Activated T-helper 1 cell treated with anti-CD3 and anti-CD28 coated beads, Interleukin-12 subunit alpha, Interleukin-12 subunit beta, Interleukin-2, Interleukin-4 antibody, amounts not matched to agents 30 ng/mL and 10 ng/mL and 1 ng/mL, durations not matched to agents 14 hours and 24 hours and 36 hours (primary cell): ENCODE measurements around the gene CYBA. TPM values are rescaled to one million over a fixed set of nuclear protein-coding genes. Genes with fewer than 3 reads are reported as not detected.
A peak's percentile ranks its signal among the peaks of the same experiment; 100 is the strongest.

Experiments used
- DNase-seq: peaks from one replicate; pipeline ENCODE4 v3.0.0; 2021; ENCODE audit warnings: low spot score
- H3K27ac Mint-ChIP-seq: one replicate; pipeline ENCODE4 v1.8.0; 2021; ENCODE audit warnings: mild to moderate bottlenecking, mixed read lengths
- H3K27me3 Mint-ChIP-seq: one replicate; pipeline ENCODE4 v1.8.0; 2022; ENCODE audit warnings: mild to moderate bottlenecking, moderate library complexity, mixed read lengths; ENCODE audit not compliant: insufficient read depth
- H3K36me3 Mint-ChIP-seq: one replicate; pipeline ENCODE4 v1.8.0; 2021; ENCODE audit warnings: low read depth, mixed read lengths
- H3K4me1 Mint-ChIP-seq: one replicate; pipeline ENCODE4 v1.8.0; 2021; ENCODE audit warnings: low read depth, mixed read lengths
- H3K4me3 Mint-ChIP-seq: one replicate; pipeline ENCODE4 v1.8.0; 2021; ENCODE audit warnings: mild to moderate bottlenecking, moderate library complexity, mixed read lengths
- H3K9me3 Mint-ChIP-seq: one replicate; pipeline ENCODE4 v1.8.0; 2021; ENCODE audit warnings: mixed read lengths
- intact Hi-C: fragments of 100-400 bp; cut with micrococcal nuclease; formaldehyde crosslinking; loops from one replicate; pipeline ENCODE4 v1.15.1; 2024
- total RNA-seq: library from RNA; stranded (reverse); gene quantifications from 2 replicates; pipeline ENCODE4 v1.2.3, GENCODE V29; 2022

The CYBA gene
- total RNA-seq, 1 donor from 2014 or later: 218 TPM

DNA sequence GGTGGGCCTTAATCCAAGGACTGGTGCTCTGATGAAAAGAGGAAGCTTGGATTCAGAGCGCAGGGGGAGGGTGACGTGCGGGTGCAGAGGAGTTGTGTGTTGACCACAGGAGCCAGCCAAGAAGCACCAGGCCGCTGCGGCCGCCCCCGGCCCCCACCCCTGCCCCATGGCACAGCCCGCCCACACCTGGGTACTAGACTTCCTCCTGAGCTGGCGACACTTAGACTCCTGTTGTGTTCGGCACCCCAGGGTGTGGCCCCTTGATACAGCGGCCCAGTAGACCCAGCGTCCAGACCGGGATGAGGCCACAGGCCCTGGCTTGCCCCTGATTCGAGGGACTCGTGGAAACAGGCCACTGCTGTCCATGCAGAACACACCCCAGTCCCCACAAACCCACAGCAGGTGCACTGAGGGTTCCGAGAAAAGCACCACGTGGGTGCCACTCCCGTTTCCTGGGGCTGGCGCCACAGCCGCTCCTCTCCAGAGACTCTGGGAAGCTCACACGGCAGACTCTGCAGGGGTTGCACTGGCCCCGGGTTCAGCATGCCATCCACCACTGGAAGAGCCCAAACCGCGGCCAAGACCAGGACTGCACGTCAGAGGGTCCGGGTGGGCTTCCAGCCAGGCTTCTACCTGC lies 41.2 kb upstream of the CYBA start:
- Mint-ChIP-seq H3K4me1 (peaks cover 38% of the 10 kb centered on the region), H3K4me3 (peak overlapping the region; percentile 15), H3K36me3 (peaks cover 3% of the 10 kb centered on the region), H3K27ac (peak overlapping the region; percentile 80), H3K9me3 (no peaks in the 10 kb centered on the region), H3K27me3 (no peaks in the 10 kb centered on the region)
- peak; percentile 51 for DNase-seq
- intact Hi-C loops: no loop called here

DNA sequence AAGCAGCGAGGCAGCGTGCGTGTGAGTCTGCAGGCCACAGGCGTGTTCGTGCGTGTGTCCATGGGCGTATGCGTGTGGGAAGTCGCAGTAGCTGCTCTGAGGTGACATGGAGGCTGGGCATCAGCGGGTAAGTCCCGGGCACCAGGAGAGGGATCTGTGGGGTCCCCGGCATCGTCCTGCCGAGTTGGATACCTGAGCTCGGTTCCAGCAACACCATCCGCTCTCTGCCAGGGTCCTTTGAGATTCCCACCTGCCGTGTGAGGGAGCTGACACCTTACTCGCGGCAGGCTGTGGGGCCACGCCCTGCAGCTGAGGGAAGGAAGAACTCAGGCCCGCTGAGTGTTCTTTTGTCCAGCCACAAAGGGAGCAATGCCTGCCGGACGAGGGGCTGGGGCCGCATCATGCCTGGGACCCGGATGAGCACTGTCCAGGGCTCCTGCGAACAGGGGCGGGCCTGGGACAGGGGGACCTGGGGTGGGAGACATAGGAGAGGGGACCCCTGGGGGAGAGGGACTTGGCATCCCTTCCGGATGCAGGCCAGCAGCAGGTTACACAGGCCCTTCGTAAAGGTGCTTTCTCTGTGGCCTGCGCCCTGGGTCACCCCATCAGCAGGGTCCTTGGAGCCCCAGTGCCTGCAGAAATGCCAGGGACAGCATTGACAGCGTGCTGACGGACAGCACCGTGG lies 40.4 kb upstream of the CYBA start:
- no peak for DNase-seq
- Mint-ChIP-seq H3K4me1 (peaks cover 38% of the 10 kb centered on the region), H3K27me3 (no peaks in the 10 kb centered on the region), H3K36me3 (peaks cover 2% of the 10 kb centered on the region), H3K9me3 (no peaks in the 10 kb centered on the region), H3K4me3 (peak overlapping the region; percentile 46), H3K27ac (peak overlapping the region; percentile 72)
- intact Hi-C loops: no loop called here

DNA sequence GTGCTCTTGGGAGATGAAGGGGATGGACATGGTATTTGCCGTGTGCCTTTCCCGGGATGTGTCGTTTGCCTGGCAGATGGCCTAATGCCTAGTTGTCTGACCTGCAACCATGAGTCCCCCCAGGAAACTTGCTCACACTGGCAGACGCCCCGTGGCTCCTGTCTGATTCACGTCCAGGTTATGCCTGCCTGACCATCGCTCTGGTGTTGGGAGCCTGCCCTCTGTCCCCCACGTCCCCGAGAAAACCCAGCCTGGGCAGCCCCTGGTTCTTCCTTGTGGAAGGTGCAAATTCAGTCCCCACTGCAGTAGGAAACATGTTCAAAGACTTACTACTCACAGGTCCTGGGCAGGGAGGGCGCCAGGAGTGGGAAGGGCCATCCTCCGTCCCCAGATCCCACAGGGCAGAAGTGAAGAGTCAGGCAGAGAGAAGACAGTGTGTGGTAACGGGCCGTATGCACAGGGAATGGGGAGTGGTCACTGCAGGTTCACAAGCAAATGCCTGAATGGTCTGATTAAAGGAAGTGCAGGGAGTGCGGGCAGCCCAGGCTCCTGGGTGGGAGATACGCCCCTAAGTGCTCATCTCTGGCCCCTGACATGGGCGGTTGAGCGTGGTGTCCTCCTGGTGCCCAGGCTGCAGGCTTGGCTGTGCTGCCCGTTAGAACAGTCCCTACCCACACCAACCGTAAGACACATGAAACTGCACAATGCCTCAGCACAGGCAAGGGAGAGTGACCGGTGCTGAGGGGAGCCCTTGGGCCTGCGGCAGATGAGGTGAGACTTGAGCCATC lies 39.7 kb upstream of the CYBA start:
- intact Hi-C loops: no loop called here
- Mint-ChIP-seq H3K27me3 (no peaks in the 10 kb centered on the region), H3K27ac (peak overlapping the region; percentile 72), H3K36me3 (peaks cover 2% of the 10 kb centered on the region), H3K4me1 (peaks cover 38% of the 10 kb centered on the region), H3K4me3 (peak overlapping the region; percentile 46), H3K9me3 (no peaks in the 10 kb centered on the region)
- DNase-seq: no peak

DNA sequence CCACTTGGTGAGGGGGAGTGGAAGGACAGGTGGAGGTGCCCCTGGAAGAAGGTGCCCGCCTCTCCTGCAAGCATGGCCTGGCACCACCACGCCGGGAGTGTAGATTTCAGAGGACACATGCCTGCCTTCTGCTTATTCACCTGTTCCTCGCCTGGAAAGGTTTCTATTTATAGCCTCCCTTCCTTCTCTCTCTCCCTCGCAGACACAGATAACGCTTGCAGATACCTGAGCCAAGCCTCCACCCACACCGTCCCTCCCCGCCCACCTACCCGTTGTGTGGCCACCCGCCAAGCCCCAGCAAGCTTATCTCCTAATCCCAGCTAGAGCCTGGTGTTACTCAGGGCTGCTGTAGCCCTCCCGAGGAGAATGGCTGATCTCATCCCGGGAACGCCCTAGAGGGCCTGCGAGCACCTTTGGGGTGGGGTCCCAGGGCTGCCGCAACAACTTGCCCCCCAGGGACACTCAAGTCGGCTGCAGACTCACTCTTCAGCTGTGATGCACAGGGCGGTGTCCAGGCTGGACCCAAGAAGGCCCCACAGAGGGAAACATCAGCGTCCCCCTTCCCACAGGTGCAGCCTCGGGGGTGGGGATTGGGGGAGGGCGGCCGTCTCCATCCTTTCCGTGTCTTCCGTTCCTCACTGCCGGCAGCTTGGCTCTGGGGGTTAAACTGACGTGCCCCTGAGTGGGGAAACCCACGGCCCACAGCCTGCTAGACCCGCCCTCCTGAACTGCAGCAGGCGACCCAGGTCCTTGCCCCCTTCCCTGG lies 37.3 kb upstream of the CYBA start:
- Mint-ChIP-seq H3K4me1 (peaks cover 50% of the 10 kb centered on the region), H3K27me3 (peaks cover 3% of the 10 kb centered on the region), H3K9me3 (no peaks in the 10 kb centered on the region), H3K36me3 (peaks cover 1% of the 10 kb centered on the region), H3K4me3 (no peak overlapping the region), H3K27ac (no peak overlapping the region)
- intact Hi-C loops: no loop called here
- no peak for DNase-seq

DNA sequence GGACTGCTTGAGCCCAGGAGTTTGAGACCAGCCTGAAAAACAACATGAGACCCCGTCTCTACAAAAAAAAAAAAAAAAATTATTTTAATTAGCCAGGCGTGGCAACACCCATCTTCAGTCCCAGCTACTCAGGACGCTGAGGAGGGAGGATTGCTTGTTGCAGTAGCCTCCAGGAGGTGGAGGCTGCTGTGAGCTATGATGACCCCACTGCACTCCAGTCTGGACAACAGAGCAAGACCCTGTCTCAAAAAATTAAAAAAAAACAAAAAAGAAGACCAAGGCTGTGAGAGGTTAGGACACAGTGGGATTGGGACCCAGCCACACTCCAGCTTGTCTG lies 36.8 kb upstream of the CYBA start:
- intact Hi-C loops: no loop called here
- Mint-ChIP-seq H3K36me3 (peaks cover 1% of the 10 kb centered on the region), H3K9me3 (no peaks in the 10 kb centered on the region), H3K4me3 (no peak overlapping the region), H3K4me1 (peaks cover 46% of the 10 kb centered on the region), H3K27ac (no peak overlapping the region), H3K27me3 (peaks cover 3% of the 10 kb centered on the region)
- DNase-seq: no peak

DNA sequence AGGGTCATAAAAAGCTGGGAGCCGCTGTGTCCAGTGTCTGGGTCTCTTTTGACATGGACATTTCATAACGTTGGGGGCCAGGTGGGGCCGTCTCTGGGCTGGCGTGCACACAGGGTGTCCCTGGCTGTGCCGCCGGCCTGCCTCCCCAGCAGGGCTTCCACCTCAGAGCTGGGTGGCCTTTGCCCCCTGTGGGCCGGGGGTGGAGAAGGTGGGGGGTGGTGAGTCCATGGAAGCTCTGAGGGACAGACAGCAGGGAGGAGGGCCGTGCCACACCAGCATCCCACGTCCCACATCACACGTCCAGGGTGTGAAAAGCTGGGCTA lies 36.4 kb upstream of the CYBA start:
- intact Hi-C loops: no loop called here
- no peaks in the 10 kb centered on the region for H3K9me3 Mint-ChIP-seq
- no peak overlapping the region for H3K4me3 Mint-ChIP-seq
- DNase-seq: no peak
- peaks cover 3% of the 10 kb centered on the region for H3K27me3 Mint-ChIP-seq
- H3K4me1 Mint-ChIP-seq: peaks cover 46% of the 10 kb centered on the region
- no peak overlapping the region for H3K27ac Mint-ChIP-seq
- peaks cover 1% of the 10 kb centered on the region for H3K36me3 Mint-ChIP-seq

DNA sequence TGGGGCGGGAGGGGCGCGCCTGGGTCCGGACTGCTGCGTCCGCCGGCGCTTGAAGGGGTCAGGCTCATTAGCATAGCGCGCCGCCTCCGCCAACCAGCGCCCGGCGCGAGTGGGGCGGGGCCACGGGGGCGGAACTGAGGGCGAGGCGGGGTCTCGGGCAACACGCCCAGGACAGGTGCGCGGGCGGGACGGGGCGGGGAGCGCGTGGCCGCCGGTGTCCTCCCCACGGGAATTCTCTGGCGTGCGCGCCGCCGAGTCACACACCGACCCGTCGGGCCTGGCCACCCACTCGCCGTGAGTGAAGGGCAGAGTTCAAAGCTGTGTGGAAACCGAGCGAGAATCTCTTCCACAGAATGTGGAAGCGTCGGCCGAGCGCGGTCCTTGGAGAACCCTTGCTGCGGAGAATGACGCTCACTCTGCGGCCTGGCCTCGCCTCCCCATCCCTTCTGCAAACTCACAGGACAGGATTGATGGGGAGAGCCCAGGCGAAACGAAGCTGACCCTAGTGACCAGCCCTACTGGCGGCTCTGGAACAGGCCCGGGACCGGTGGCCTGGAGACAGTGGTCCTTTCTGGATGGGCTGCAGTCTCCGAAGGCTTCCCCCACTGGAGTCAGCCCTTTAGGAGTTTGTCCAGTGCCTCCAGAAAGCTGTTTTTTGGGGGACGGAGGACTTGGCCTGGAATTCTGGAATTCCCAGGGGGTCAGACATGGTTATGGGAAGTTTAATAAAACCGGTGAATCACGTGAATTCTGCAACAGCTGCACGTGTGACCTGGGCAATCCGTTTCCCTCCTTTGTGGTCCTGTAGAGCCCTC lies 35.8 kb upstream of the CYBA start, which contains the start of gene SNAI3:
Gene SNAI3, minus strand, starts transcription at position 69 of the 815 bp plus-strand sequence. CDS start 101 bp downstream, outside the sequence.
- H3K36me3 Mint-ChIP-seq: peaks cover 1% of the 10 kb centered on the region
- peak within 1 kb of the TSS; percentile 80 for H3K4me3 Mint-ChIP-seq
- peaks cover 3% of the 10 kb centered on the region for H3K27me3 Mint-ChIP-seq
- DNase-seq: peak; percentile 87
- intact Hi-C loops: loop anchor here (1.0 kb wide), 3 partner anchors 15 to 35 kb away; partner anchors contain the start of genes CYBA and MVD
- H3K27ac Mint-ChIP-seq: no peak within 1 kb of the TSS
- H3K9me3 Mint-ChIP-seq: no peaks in the 10 kb centered on the region
- H3K4me1 Mint-ChIP-seq: peaks cover 46% of the 10 kb centered on the region

DNA sequence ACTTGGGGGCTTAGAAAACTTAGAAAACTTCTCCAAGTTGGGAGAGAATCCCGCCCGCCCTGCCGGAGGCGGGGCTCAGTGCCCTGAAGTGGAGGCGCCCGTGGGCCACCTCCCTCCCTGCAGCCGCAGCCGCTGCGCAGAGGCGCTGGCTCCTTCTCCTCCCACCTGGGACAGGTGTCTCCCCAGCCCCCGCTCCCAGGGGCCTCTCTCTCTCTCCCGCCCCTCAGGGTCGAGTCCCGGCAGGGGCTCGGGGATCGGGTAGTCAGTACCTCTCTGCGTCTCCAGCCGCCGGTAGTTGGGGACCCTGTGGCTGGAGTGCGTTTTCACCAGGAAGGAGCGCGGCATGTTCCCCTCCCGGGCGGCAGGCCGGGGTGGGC lies 35.2 kb upstream of the CYBA start:
- peaks cover 1% of the 10 kb centered on the region for H3K36me3 Mint-ChIP-seq
- H3K9me3 Mint-ChIP-seq: no peaks in the 10 kb centered on the region
- DNase-seq: no peak
- H3K27me3 Mint-ChIP-seq: peaks cover 3% of the 10 kb centered on the region
- intact Hi-C loops: loop anchor here (1.0 kb wide), 3 partner anchors 15 to 35 kb away; partner anchors contain the start of genes CYBA and MVD
- H3K4me3 Mint-ChIP-seq: peak overlapping the region; percentile 80
- H3K27ac Mint-ChIP-seq: no peak overlapping the region
- H3K4me1 Mint-ChIP-seq: peaks cover 46% of the 10 kb centered on the region

DNA sequence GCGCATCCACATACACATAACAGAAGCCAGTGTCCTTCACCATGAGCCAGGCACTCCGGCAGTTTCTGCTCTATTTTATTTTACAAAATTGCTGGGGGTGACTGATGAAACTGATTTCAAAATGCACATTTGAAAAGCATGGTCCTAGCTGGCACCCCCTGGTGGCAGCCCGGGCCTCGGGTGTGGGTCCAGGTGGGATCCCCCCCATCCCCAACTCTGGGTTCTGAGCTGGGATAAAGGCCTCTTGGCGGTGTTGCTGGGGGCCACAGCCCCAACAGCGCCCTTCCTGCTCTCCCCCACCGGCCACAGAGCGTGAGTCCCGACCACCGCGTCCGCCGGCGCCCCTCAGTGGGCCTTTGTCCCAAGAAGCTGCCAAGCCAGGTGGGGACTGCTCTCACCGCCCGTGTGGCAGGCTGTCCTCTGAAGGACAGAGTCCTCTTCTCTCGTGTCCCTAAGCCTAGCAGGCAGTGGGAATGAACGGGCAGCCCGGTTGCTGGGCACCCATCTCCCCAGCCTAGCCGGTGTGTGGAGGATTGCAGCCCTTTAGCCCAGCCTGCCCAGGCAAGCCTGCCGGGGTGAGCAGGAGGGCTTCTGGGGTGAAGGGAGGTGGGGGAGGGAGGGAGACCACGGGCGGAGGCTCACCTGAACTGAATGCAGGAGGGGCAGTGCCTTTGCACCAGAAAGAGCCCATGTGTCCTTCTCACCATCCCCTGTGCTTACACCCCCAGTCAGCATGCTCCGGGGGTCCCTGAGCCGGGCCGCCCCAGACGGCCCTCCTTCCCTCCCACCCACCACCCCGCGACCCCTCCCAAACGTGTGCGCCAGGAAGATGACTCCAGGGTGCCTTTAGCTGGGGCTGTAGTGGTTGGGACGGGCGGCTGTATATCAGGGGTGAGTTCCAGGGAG lies 34.6 kb upstream of the CYBA start:
- no peak overlapping the region for H3K27ac Mint-ChIP-seq
- intact Hi-C loops: loop anchor here (1.0 kb wide), 3 partner anchors 16 to 34 kb away; partner anchors contain the start of genes CYBA and MVD

DNA sequence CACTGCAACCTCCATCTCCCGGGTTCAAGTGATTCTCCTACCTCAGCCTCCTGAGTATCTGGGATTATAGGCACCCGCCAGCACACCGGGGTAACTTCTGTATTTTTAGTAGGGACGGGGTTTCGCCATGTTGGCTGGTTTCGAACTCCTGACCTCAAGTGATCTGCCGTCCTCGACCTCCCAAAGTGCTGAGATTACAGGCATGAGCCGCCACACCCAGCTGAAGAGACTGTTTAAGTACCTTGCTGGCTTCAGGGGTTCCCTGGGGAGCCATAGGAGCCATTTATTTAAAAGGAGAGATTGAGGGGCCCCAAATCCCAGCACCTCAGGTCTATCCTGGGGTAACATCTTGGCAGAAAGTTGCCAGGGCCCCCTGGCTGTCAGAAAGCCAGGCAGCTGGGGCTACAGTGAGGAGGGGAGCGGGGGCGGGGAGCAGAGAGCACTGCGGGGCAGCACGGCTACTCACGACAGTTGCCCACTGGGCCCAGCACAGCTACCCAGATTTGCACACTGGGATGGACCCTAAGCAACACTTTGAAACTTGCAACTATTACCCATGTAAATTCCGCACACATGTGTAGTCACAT lies 33.8 kb upstream of the CYBA start:
- Mint-ChIP-seq H3K4me3 (peak overlapping the region; percentile 80), H3K27me3 (peaks cover 3% of the 10 kb centered on the region), H3K27ac (no peak overlapping the region), H3K9me3 (no peaks in the 10 kb centered on the region), H3K36me3 (peaks cover 5% of the 10 kb centered on the region), H3K4me1 (peaks cover 38% of the 10 kb centered on the region)
- intact Hi-C loops: no loop called here
- no peak for DNase-seq

More for the DNA sequence above, 34.6 kb upstream of the CYBA start:
- Mint-ChIP-seq H3K36me3 (peaks cover 5% of the 10 kb centered on the region), H3K4me1 (peaks cover 43% of the 10 kb centered on the region), H3K27me3 (peaks cover 3% of the 10 kb centered on the region), H3K4me3 (peak overlapping the region; percentile 80), H3K9me3 (no peaks in the 10 kb centered on the region)
- DNase-seq: no peak
